Immature natural killer cell (primary cell): Measurements from ENCODE around the gene KHDC4. TPM values are rescaled to one million over a fixed set of nuclear protein-coding genes. Genes with fewer than 3 reads are reported as not detected.

Experiments used
- DNase-seq, 3 donors: peaks; one replicate each; pipeline ENCODE4 v3.0.0; 2022; ENCODE audit warnings: mixed read lengths in 1 of 3
- H3K27ac Mint-ChIP-seq, 6 donors: one replicate each; pipeline ENCODE4 v1.8.0; 2020; ENCODE audit warnings: mixed read lengths in 6 of 6, mild to moderate bottlenecking in 5 of 6, inconsistent platforms in 4 of 6, moderate library complexity in 3 of 6
- H3K27me3 Mint-ChIP-seq, 3 donors: one replicate each; pipeline ENCODE4 v1.8.0; 2020 to 2021; ENCODE audit warnings: low read depth in 3 of 3, mild to moderate bottlenecking in 3 of 3, mixed read lengths in 3 of 3, moderate library complexity in 3 of 3, inconsistent platforms in 1 of 3
- H3K36me3 Mint-ChIP-seq, 3 donors: one replicate each; pipeline ENCODE4 v1.8.0; 2020; ENCODE audit warnings: mixed read lengths in 3 of 3, inconsistent platforms in 2 of 3, mild to moderate bottlenecking in 2 of 3
- H3K4me1 Mint-ChIP-seq, 2 donors: one replicate each; pipeline ENCODE4 v1.8.0; 2020; ENCODE audit warnings: inconsistent platforms in 2 of 2, mild to moderate bottlenecking in 2 of 2, mixed read lengths in 2 of 2, moderate library complexity in 1 of 2
- H3K4me3 Mint-ChIP-seq, 5 donors: one replicate each; pipeline ENCODE4 v1.8.0; 2020; ENCODE audit warnings: mild to moderate bottlenecking in 5 of 5, mixed read lengths in 5 of 5, inconsistent platforms in 3 of 5, moderate library complexity in 3 of 5
- H3K9me3 Mint-ChIP-seq, 6 donors: one replicate each; pipeline ENCODE4 v1.8.0; 2020; ENCODE audit warnings: mild to moderate bottlenecking in 6 of 6, mixed read lengths in 6 of 6, inconsistent platforms in 4 of 6, moderate library complexity in 3 of 6
- polyA plus RNA-seq, 3 donors: library from polyadenylated mRNA; unstranded; fragments of 300-500 nt; fragmentation: Illumina TruSeq; gene quantifications; one replicate each; pipeline ENCODE4 v1.2.3, GENCODE V29; 2021

KHDC4 gene
- polyA plus RNA-seq, 3 donors from 2014 or later, result 1.0 to 7.0 (median 4.1) TPM

DNA sequence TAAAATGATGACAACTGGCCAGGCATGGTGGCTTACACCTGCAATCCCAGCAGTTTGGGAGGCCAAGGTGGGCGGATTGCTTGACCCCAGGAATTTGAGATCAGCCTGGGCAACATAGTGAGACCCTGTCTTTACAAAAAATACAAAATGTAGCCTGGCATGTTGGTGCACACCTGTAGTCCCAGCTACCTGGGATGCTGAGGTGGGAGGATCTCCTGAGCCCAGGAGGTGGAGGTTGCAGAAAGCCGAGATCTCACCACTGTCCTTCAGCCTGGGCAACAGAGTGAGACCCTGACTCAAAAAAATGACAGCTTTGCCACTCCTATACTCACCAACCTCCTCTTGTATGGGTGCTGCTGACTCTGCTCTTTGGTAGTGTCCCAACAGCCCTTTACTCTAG, 56.3 kb downstream of the KHDC4 start:
- Mint-ChIP-seq H3K9me3 (no peaks in the 10 kb centered on the region), H3K4me1 (peaks cover 0 to 2% of the 10 kb centered on the region in 2 donors), H3K36me3 (peaks cover 7 to 25% (median 13%) of the 10 kb centered on the region in 3 donors), H3K4me3 (no peak overlapping the region), H3K27me3 (peaks cover 0 to 3% (median 0%) of the 10 kb centered on the region in 3 donors), H3K27ac (no peak overlapping the region)
- no peak for DNase-seq

DNA sequence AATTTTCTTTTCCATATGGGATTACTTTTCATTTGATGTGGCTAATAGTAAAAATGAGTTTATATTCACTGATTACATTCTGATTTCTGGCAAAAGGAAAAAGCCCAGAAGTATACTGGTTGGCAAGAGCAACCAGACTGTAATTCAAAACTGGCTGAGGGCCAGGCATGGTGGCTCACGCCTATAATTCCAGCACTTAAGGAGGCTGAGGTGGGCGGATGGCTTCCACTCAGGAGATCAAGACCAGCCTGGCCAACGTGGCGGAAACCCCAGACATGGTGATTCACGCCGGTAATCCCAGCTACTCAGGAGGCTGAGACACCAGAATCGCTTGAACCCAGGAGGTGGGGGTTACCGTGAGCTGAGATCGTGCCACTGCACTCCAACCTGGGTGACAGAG, 60.4 kb downstream of the KHDC4 start:
- no peak overlapping the region for H3K27ac Mint-ChIP-seq
- peaks cover 3 to 6% of the 10 kb centered on the region in 2 donors for H3K4me1 Mint-ChIP-seq
- no peak for DNase-seq
- H3K27me3 Mint-ChIP-seq, result peaks cover 0 to 4% (median 0%) of the 10 kb centered on the region in 3 donors
- no peak overlapping the region for H3K4me3 Mint-ChIP-seq
- no peaks in the 10 kb centered on the region for H3K9me3 Mint-ChIP-seq
- peaks cover 7 to 14% (median 14%) of the 10 kb centered on the region in 3 donors for H3K36me3 Mint-ChIP-seq

DNA sequence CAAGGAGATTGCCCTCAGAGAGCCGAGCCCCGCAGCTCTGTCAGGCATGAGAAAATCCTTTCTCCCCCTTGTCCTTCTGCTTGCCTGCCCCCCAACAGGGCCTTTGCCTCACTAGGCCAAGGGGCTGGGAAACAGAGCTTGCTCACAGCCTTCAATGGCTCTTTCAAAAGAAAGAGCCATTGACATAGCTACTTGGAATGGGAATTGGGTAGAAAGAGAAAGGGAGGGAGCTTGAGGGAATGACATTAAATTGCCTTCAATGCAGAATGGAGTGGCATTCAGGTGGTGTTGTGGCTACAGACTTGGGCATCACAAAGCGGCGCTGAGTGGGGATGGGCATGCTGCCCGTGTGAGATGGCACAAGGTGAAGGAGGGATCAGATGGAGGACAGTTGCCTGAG, 61.7 kb downstream of the KHDC4 start:
- Mint-ChIP-seq H3K4me1 (peaks cover 3 to 6% of the 10 kb centered on the region in 2 donors), H3K9me3 (no peaks in the 10 kb centered on the region), H3K27ac (peak overlapping the region in 1 of 6 donors; percentile 42), H3K27me3 (peaks cover 0 to 4% (median 0%) of the 10 kb centered on the region in 3 donors), H3K4me3 (no peak overlapping the region), H3K36me3 (peaks cover 9 to 17% (median 16%) of the 10 kb centered on the region in 3 donors)
- DNase-seq, result no peak

DNA sequence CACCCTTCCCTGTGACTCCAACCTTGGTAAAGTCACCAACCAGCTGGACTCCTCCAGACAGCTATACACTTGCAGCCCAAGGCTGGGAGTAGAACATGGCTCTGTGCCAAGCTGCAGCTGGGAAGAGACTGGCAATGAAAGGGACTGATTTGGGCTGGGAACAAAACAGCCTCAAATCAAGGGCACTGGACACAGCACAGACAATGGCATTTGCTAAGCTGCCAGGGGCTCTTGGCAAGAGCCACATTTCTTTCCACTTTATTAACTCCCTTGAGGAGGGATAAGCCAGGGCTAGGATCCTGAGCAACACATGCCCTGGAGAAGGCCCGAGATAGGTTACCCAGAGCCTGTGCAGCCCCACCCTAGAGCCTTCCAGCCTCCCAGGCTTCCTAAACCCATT, 62.8 kb downstream of the KHDC4 start:
- Mint-ChIP-seq H3K27me3 (peaks cover 0 to 4% (median 0%) of the 10 kb centered on the region in 3 donors), H3K9me3 (no peaks in the 10 kb centered on the region), H3K4me3 (no peak overlapping the region), H3K36me3 (peaks cover 9 to 20% (median 19%) of the 10 kb centered on the region in 3 donors), H3K27ac (no peak overlapping the region), H3K4me1 (peaks cover 3 to 6% of the 10 kb centered on the region in 2 donors)
- DNase-seq, result no peak

DNA sequence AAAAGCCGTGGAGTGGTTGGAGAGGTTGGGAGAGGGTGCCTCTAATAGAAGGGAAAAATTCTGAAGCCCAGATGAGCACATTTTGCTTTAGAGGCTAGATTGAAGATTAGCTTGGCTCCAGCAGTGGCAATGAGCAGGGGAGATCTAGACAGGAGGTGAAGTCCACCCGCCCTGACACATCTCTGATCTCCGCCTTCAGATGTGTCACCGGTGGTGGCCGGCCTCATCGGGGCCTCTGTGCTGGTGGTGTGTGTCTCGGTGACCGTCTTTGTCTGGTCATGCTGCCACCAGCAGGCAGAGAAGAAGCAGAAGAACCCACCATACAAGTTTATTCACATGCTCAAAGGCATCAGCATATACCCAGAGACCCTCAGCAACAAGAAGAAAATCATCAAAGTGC, 66.4 kb downstream of the KHDC4 start:
- Mint-ChIP-seq H3K4me1 (peaks cover 2 to 7% of the 10 kb centered on the region in 2 donors), H3K9me3 (no peaks in the 10 kb centered on the region), H3K27me3 (peaks cover 0 to 2% (median 0%) of the 10 kb centered on the region in 3 donors), H3K27ac (no peak overlapping the region), H3K4me3 (no peak overlapping the region), H3K36me3 (peaks cover 8 to 20% (median 19%) of the 10 kb centered on the region in 3 donors)
- DNase-seq, result no peak

DNA sequence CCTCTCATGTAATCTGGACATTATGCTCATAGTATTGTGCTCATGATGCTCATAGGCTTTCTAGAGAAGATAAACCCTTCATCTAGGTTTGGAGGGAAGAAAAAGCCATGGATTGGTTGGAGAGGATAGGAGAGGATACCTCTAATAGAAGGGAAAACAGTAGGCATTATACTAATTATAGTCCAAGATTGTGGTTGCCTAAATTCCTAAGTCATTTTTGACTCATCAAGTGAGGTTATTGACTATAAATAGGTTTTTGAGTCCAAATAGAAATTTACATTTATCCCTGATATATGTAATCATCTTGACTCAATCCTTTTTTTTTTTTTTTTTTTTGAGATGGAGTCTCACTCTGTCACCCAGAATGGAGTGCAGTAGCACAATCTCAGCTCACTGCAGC, 69.8 kb downstream of the KHDC4 start:
- Mint-ChIP-seq H3K4me3 (no peak overlapping the region), H3K36me3 (peaks cover 4 to 10% (median 5%) of the 10 kb centered on the region in 3 donors), H3K4me1 (peaks cover 18 to 28% of the 10 kb centered on the region in 2 donors), H3K27ac (no peak overlapping the region), H3K9me3 (no peaks in the 10 kb centered on the region), H3K27me3 (peaks cover 2 to 11% (median 10%) of the 10 kb centered on the region in 3 donors)
- no peak for DNase-seq

Other genes starting within 250 kb of the KHDC4 start
- gene YY1AP1, start 245.6 kb downstream of the KHDC4 start, polyA plus RNA-seq, result 10 to 100 TPM; 21.3 to 59.2 (median 23.1) TPM
- gene DAP3, start 245.3 kb downstream of the KHDC4 start, polyA plus RNA-seq, result 10 to 100 TPM; 75.5 to 88.1 (median 85.1) TPM
- gene GON4L, start 77.2 kb downstream of the KHDC4 start, polyA plus RNA-seq, result 10 to 100 TPM in 2 of 3 donors, 1 to 10 TPM in 1; 9.7 to 41.3 (median 18.6) TPM
- 10 to 100 TPM; 28.7 to 40.4 (median 29.8) TPM for gene SYT11, start 74.8 kb downstream of the KHDC4 start, polyA plus RNA-seq
- 10 to 100 TPM; 27.1 to 33.5 (median 29.0) TPM for gene RIT1, start 23.1 kb downstream of the KHDC4 start, polyA plus RNA-seq
- gene RXFP4, start 7.2 kb upstream of the KHDC4 start, polyA plus RNA-seq, result under 1 TPM in 1 of 3 donors, not detected in 2; 0.78 TPM
- gene ARHGEF2, start 44.1 kb upstream of the KHDC4 start, polyA plus RNA-seq, result 10 to 100 TPM in 2 of 3 donors, 1 to 10 TPM in 1; 7.2 to 33.5 (median 11.7) TPM
- gene SSR2, start 86.5 kb upstream of the KHDC4 start, polyA plus RNA-seq, result 100 to 1,000 TPM; 469 to 608 (median 563) TPM
- 10 to 100 TPM in 1 of 3 donors, 1 to 10 TPM in 2; 5.0 to 10.8 (median 7.6) TPM for gene UBQLN4, start 119.4 kb upstream of the KHDC4 start, polyA plus RNA-seq
- 100 to 1,000 TPM; 144 to 204 (median 160) TPM for gene LAMTOR2, start 120.4 kb upstream of the KHDC4 start, polyA plus RNA-seq
- not detected for gene RAB25, start 126.7 kb upstream of the KHDC4 start, polyA plus RNA-seq
- gene MEX3A, start 148.1 kb upstream of the KHDC4 start, polyA plus RNA-seq, result not detected
- 10 to 100 TPM in 2 of 3 donors, 1 to 10 TPM in 1; 4.4 to 14.0 (median 10.3) TPM for gene LMNA, start 180.3 kb upstream of the KHDC4 start, polyA plus RNA-seq
- 10 to 100 TPM in 1 of 3 donors, 1 to 10 TPM in 2; 2.5 to 12.4 (median 3.2) TPM for gene SEMA4A, start 219.2 kb upstream of the KHDC4 start, polyA plus RNA-seq